OCI-LY3 (cell line): Measurements from ENCODE around the gene LDB2.

ENCODE experiments used
- H2AFZ ChIP-seq: fragments of 200-600, 300-600 bp; shearing (Covaris generic); 2 replicates; pipeline ENCODE4 v1.6.0; 2014; ENCODE audit warnings: antibody characterized with exemption, low read depth, low read length
- H3K27ac ChIP-seq: fragments of 200-600, 300-600 bp; sonication (generic); 2 replicates; pipeline ENCODE4 v1.5.1; 2014; ENCODE audit warnings: mild to moderate bottlenecking, low read length, moderate library complexity, mixed read lengths
- H3K27me3 ChIP-seq: fragments of 200-600, 300-600 bp; sonication (generic); 2 replicates; pipeline ENCODE4 v1.6.1; 2014; ENCODE audit warnings: low read depth, low read length, mixed read lengths
- H3K36me3 ChIP-seq: fragments of 200-600, 300-600 bp; sonication (generic); replicated peaks from 2 replicates; pipeline ENCODE3; 2014; ENCODE audit warnings: low read depth, low read length, mixed read lengths
- H3K4me1 ChIP-seq: fragments of 300-600, 200-600 bp; sonication (generic); 2 replicates; pipeline ENCODE4 v1.6.1; 2014; ENCODE audit warnings: low read length, mixed read lengths
- H3K4me2 ChIP-seq: fragments of 200-600, 300-600 bp; sonication (generic); 2 replicates; pipeline ENCODE4 v1.6.1; 2014; ENCODE audit warnings: low read length, mixed read lengths
- H3K4me3 ChIP-seq: fragments of 300-600, 200-600 bp; sonication (generic); 2 replicates; pipeline ENCODE4 v1.5.1; 2014; ENCODE audit warnings: antibody characterized with exemption, mild to moderate bottlenecking, low read length, moderate library complexity
- H3K79me2 ChIP-seq: fragments of 300-600, 200-600 bp; shearing (Covaris generic); 2 replicates; pipeline ENCODE4 v1.6.1; 2014; ENCODE audit warnings: mild to moderate bottlenecking, low read length, mixed read lengths
- H3K9ac ChIP-seq: fragments of 300-600, 200-600 bp; shearing (Covaris generic); 2 replicates; pipeline ENCODE4 v1.6.0; 2014; ENCODE audit warnings: mild to moderate bottlenecking, low read length, moderate library complexity
- H3K9me3 ChIP-seq: fragments of 200-600, 300-600 bp; shearing (Covaris generic); 2 replicates; pipeline ENCODE4 v1.6.1; 2014; ENCODE audit warnings: low read length, mixed read lengths; ENCODE audit not compliant: insufficient read depth
- H4K20me1 ChIP-seq: fragments of 200-600, 300-600 bp; sonication (generic); 2 replicates; pipeline ENCODE4 v1.6.1; 2016; ENCODE audit warnings: low read length, mixed read lengths; ENCODE audit not compliant: insufficient read depth
- EZH2phosphoT487 ChIP-seq: fragments of 200-600 bp; shearing (Covaris generic); IDR thresholded peaks from 2 replicates; pipeline ENCODE4 v1.6.1; 2018; ENCODE audit warnings: antibody characterized with exemption, mixed run types, low read depth
- TF ChIP-seq, protein P1 (sequence below): fragments of 200-600, 300-600 bp; sonication (generic); IDR thresholded peaks from 2 replicates; pipeline ENCODE4 v1.5.1; 2014; ENCODE audit warnings: antibody characterized with exemption, low read length, low read depth

Gene LDB2

DNA sequence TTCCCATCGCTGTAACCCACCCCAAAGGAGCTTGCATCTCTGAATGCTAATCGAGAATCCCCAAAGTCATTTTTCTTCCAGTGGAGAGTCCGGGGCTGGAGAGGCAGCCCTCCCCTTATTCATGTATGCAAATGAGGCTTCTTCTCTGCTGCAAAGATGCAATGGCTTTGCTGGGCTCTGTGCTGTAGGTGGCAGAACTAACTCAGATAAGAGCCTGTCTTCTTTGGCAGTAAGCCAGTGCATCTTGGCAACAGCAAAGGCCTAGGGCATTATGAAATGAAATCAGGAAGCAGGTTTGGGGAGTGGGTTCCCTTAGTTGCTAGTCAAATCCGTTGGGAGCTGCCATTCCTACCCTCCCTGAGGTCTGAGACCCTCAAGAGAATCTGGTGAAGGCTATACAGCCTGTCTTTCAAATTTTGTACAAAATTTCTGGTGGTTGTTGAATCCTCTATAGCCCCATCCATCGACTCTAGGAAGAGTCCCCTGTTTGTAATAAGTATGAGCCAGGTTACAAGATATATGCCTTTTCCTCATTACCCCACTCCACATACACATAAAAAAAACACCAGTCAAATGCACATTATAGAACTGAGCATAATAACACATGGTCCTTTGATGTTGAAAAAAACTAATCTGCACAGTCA lies 381.5 kb downstream of the LDB2 start:
- Histone ChIP-seq H3K4me2 (no peak overlapping the region), H3K27me3 (no peaks in the 10 kb centered on the region), H3K4me1 (no peaks in the 10 kb centered on the region), H3K4me3 (no peak overlapping the region), H3K27ac (no peak overlapping the region), H3K79me2 (no peaks in the 10 kb centered on the region), H4K20me1 (no peaks in the 10 kb centered on the region), H3K36me3 (no peaks in the 10 kb centered on the region), H3K9me3 (no peaks in the 10 kb centered on the region), H3K9ac (no peak overlapping the region), H2AFZ (no peak overlapping the region)
- TF ChIP-seq EZH2phosphoT487 = no peak
- TF ChIP-seq, protein P1, sequence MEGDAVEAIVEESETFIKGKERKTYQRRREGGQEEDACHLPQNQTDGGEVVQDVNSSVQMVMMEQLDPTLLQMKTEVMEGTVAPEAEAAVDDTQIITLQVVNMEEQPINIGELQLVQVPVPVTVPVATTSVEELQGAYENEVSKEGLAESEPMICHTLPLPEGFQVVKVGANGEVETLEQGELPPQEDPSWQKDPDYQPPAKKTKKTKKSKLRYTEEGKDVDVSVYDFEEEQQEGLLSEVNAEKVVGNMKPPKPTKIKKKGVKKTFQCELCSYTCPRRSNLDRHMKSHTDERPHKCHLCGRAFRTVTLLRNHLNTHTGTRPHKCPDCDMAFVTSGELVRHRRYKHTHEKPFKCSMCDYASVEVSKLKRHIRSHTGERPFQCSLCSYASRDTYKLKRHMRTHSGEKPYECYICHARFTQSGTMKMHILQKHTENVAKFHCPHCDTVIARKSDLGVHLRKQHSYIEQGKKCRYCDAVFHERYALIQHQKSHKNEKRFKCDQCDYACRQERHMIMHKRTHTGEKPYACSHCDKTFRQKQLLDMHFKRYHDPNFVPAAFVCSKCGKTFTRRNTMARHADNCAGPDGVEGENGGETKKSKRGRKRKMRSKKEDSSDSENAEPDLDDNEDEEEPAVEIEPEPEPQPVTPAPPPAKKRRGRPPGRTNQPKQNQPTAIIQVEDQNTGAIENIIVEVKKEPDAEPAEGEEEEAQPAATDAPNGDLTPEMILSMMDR = peak; percentile 48

DNA sequence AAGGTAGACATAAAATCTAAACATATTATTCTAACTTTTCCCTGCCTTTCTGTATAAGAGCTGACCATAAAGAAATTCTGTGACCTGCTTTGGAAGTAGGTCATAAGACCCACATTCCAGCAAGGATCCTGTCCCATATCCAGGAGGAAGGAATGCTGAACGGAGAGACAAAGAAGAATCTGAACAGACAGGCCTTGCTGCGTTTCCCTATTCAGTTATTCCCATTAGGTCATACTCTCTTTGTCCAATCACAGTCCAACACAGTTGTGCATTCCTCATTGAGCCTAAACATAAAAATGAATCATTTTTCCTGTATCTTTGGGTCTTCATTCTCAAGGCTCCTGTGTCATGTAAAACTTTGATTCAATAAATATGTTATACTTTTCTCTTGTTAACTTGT lies 384.6 kb downstream of the LDB2 start:
- Histone ChIP-seq H3K4me1 (no peaks in the 10 kb centered on the region), H3K9me3 (peaks cover 8% of the 10 kb centered on the region; the same call in 1 of the 2 replicates), H2AFZ (no peak overlapping the region), H3K4me2 (no peak overlapping the region), H3K27me3 (no peaks in the 10 kb centered on the region), H3K79me2 (no peaks in the 10 kb centered on the region), H3K27ac (no peak overlapping the region), H3K4me3 (no peak overlapping the region), H3K9ac (no peak overlapping the region), H3K36me3 (no peaks in the 10 kb centered on the region), H4K20me1 (no peaks in the 10 kb centered on the region)
- no peak for TF ChIP-seq EZH2phosphoT487
- TF ChIP-seq, protein P1 = no peak

DNA sequence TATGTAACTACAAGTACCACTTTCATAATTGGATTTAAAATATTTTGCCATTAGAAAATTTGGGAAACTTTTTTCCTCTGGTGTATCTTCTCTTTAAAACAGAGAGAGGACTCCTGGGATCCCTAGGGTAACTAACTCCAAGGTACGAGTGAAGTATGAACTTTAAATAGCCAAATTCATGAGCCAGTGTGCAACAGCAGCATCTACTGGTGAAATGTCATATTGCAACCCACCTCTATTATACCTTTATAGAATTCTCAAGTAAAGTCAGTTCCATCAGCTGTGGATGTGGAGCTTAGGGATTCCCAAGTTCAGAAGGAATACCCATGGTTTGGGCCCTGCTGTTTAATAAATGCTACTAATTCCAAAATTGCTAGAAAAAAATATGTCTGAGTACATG lies 389.5 kb downstream of the LDB2 start:
- no peaks in the 10 kb centered on the region for H3K79me2 ChIP-seq
- TF ChIP-seq, protein P1 = peak; percentile 41
- no peak for TF ChIP-seq EZH2phosphoT487
- no peaks in the 10 kb centered on the region for H3K27me3 ChIP-seq
- H3K4me3 ChIP-seq = no peak overlapping the region
- no peak overlapping the region for H3K27ac ChIP-seq
- H3K4me2 ChIP-seq = no peak overlapping the region
- no peaks in the 10 kb centered on the region for H3K4me1 ChIP-seq
- no peaks in the 10 kb centered on the region for H3K36me3 ChIP-seq
- H4K20me1 ChIP-seq = no peaks in the 10 kb centered on the region
- H3K9ac ChIP-seq = no peak overlapping the region
- peaks cover 8% of the 10 kb centered on the region; the same call in 1 of the 2 replicates for H3K9me3 ChIP-seq
- no peak overlapping the region for H2AFZ ChIP-seq

DNA sequence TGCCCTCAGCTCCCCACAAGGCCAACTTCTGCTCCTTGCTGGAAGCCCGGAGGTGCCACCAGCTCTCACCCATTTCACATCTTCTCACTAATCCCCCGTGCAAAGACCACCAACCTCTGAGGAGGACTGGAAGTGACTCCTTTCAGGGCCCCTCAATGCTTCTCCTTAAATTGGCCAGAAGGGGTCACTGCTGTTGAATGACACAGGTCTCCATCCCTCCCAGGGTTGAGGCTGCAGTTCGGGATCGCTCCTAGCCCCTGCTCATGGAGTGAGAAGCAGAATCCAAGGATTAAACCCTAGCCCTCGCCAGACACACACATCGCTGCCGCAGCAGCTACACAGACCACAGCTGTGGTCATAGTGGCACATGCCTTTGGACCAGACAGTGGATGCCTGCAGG lies 392.7 kb downstream of the LDB2 start:
- no peak overlapping the region for H3K4me3 ChIP-seq
- H3K9me3 ChIP-seq = peaks cover 8% of the 10 kb centered on the region; the same call in 1 of the 2 replicates
- no peaks in the 10 kb centered on the region for H3K27me3 ChIP-seq
- no peak overlapping the region for H3K27ac ChIP-seq
- TF ChIP-seq, protein P1 = peak; percentile 41
- no peak for TF ChIP-seq EZH2phosphoT487
- no peak overlapping the region for H3K9ac ChIP-seq
- no peak overlapping the region for H2AFZ ChIP-seq
- H3K79me2 ChIP-seq = no peaks in the 10 kb centered on the region
- H3K4me2 ChIP-seq = no peak overlapping the region
- H3K36me3 ChIP-seq = no peaks in the 10 kb centered on the region
- H3K4me1 ChIP-seq = no peaks in the 10 kb centered on the region
- H4K20me1 ChIP-seq = no peaks in the 10 kb centered on the region
